ENCODE measurements around the gene TMC8. TPM values are rescaled to one million over a fixed set of nuclear protein-coding genes. Genes with fewer than 3 reads are reported as not detected.
A peak's percentile ranks its signal among the peaks of the same experiment; 100 is the strongest.

Gene TMC8
- polyA plus RNA-seq, 2 of the 4 experiments (the other 2 are of a cell fraction), result 0.14 to 0.26 TPM

GRCh38 chr17:78173097-78173715 lies 42.6 kb downstream of the TMC8 start:
- 74% methylated on average over 8 of the region's 11 CpGs for WGBS (ENCODE audit: missing lambda C conversion rate)
- DNase-seq (ENCODE audit: low read depth in 1 of 2, low spot score in 1 of 2) (no peak), FAIRE-seq (no peak), ATAC-seq (no peak)
- Histone ChIP-seq H3K9me3 (no peaks in the 10 kb centered on the region), H3K4me1 (peaks cover 32% of the 10 kb centered on the region), H3K27ac (no peak overlapping the region), H3K4me2 (no peak overlapping the region), H3K4me3 (no peak overlapping the region)
- TF ChIP-seq BCL3 (IDR thresholded peaks at IDR 0.05), result no peak
- TF ChIP-seq PHF8 (IDR thresholded peaks at IDR 0.05; ENCODE audit: borderline replicate concordance, low read depth), result no peak
- no peak for TF ChIP-seq ZC3H11A (IDR thresholded peaks at IDR 0.05)
- TF ChIP-seq, protein P1, sequence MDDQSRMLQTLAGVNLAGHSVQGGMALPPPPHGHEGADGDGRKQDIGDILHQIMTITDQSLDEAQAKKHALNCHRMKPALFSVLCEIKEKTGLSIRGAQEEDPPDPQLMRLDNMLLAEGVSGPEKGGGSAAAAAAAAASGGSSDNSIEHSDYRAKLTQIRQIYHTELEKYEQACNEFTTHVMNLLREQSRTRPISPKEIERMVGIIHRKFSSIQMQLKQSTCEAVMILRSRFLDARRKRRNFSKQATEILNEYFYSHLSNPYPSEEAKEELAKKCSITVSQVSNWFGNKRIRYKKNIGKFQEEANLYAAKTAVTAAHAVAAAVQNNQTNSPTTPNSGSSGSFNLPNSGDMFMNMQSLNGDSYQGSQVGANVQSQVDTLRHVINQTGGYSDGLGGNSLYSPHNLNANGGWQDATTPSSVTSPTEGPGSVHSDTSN (IDR thresholded peaks at IDR 0.05), result 0 out of 2 replicates have a peak, but pooled peaks have one; percentile 36
- no peak for TF ChIP-seq HOXB5 (CRISPR knock-in tag; IDR thresholded peaks at IDR 0.05)
- no peak for TF ChIP-seq USF2 (IDR thresholded peaks at IDR 0.05)
- no peak for TF ChIP-seq RCOR1 (IDR thresholded peaks at IDR 0.05; ENCODE audit: low read depth, low read length)
- ChIA-PET POLR2A (no interaction called here), CTCF (interaction anchor here (0.6 to 13.2 kb wide), 9 partner anchors 11 to 154 kb away, joined by 3 to 295 read pairs (median 5); partner anchors contain the start of genes AFMID, C17orf99 and TK1)

- peak in 1 of 2 experiments; percentile 56 for DNase-seq (ENCODE audit: low read depth in 1 of 2, low spot score in 1 of 2)
- peak overlapping the region in 1 of 2 experiments; percentile 19; a peak in 2 of 6 replicates for H3K27ac ChIP-seq
- no peak for FAIRE-seq
- ChIA-PET CTCF (interaction anchor here (0.6 to 13.2 kb wide), 17 partner anchors 11 to 1318 kb away, joined by 3 to 295 read pairs (median 6); partner anchors contain the start of genes AFMID, C17orf99 and TK1), POLR2A (interaction anchor here (0.5 to 2.6 kb wide), 3 partner anchors 34 to 83 kb away, joined by 3 to 7 read pairs (median 4); no protein-coding TSS in a partner anchor)
- no peak overlapping the region for H3K4me2 ChIP-seq
- peak in 1 of 2 experiments; percentile 14; a peak in 2 of 6 replicates for ATAC-seq
- TF ChIP-seq CHD4 (IDR thresholded peaks at IDR 0.05; ENCODE audit: borderline replicate concordance), result no peak
- TF ChIP-seq HDAC2 (IDR thresholded peaks at IDR 0.05), result no peak
- TF ChIP-seq ZFP36 (IDR thresholded peaks at IDR 0.05; ENCODE audit: borderline replicate concordance, partially characterized antibody), result no peak
- TF ChIP-seq ESRRA (IDR thresholded peaks at IDR 0.05; ENCODE audit: borderline replicate concordance, low read length), result no peak
- no peak for TF ChIP-seq RCOR1 (IDR thresholded peaks at IDR 0.05; ENCODE audit: low read depth, low read length)
- no peak for TF ChIP-seq HMGXB4 (CRISPR knock-in tag; IDR thresholded peaks at IDR 0.05; ENCODE audit: borderline replicate concordance)
- H3K4me1 ChIP-seq, result peaks cover 34% of the 10 kb centered on the region
- 76% methylated on average over 15 of the region's 15 CpGs for WGBS (ENCODE audit: missing lambda C conversion rate)
- no peaks in the 10 kb centered on the region for H3K9me3 ChIP-seq
- no peak overlapping the region for H3K4me3 ChIP-seq
Measured at GRCh38 chr17:78174346-78174869, 43.8 kb downstream of the TMC8 start.

- ChIA-PET POLR2A (interaction anchor here (0.5 to 2.6 kb wide), 3 partner anchors 35 to 84 kb away, joined by 3 to 7 read pairs (median 4); no protein-coding TSS in a partner anchor), CTCF (interaction anchor here (0.5 to 13.2 kb wide), 24 partner anchors 9 to 1380 kb away, joined by 3 to 295 read pairs (median 6); partner anchors contain the start of genes AFMID, C17orf99 and TK1)
- TF ChIP-seq, protein P1 (IDR thresholded peaks at IDR 0.05), result no peak
- TF ChIP-seq, protein P2, sequence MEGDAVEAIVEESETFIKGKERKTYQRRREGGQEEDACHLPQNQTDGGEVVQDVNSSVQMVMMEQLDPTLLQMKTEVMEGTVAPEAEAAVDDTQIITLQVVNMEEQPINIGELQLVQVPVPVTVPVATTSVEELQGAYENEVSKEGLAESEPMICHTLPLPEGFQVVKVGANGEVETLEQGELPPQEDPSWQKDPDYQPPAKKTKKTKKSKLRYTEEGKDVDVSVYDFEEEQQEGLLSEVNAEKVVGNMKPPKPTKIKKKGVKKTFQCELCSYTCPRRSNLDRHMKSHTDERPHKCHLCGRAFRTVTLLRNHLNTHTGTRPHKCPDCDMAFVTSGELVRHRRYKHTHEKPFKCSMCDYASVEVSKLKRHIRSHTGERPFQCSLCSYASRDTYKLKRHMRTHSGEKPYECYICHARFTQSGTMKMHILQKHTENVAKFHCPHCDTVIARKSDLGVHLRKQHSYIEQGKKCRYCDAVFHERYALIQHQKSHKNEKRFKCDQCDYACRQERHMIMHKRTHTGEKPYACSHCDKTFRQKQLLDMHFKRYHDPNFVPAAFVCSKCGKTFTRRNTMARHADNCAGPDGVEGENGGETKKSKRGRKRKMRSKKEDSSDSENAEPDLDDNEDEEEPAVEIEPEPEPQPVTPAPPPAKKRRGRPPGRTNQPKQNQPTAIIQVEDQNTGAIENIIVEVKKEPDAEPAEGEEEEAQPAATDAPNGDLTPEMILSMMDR (IDR thresholded peaks at IDR 0.05), result peak; percentile 10; the same call in 1 of the 3 replicates
- DNase-seq (ENCODE audit: low read depth in 1 of 2, low spot score in 1 of 2), result no peak
- Histone ChIP-seq H3K9me3 (no peaks in the 10 kb centered on the region), H3K4me2 (no peak overlapping the region), H3K4me1 (peaks cover 33% of the 10 kb centered on the region), H3K4me3 (no peak overlapping the region), H3K27ac (no peak overlapping the region)
- no peak for FAIRE-seq
- ATAC-seq, result 0 out of 6 replicates have a peak, but pooled peaks of 1 of the 2 experiments have one; percentile 3
- 89% methylated on average over 28 of the region's 28 CpGs for WGBS (ENCODE audit: missing lambda C conversion rate)
Measured at GRCh38 chr17:78174870-78175642, 44.5 kb downstream of the TMC8 start.
